ENCODE results near the gene KRTAP1-4.

- TF ChIP-seq CTCF (IDR thresholded peaks at IDR 0.05; ENCODE audit: insufficient read depth, low read length) = no peak
- no peak for TF ChIP-seq SPI1 (IDR thresholded peaks at IDR 0.05; ENCODE audit: borderline replicate concordance, low read depth)
- no peak for TF ChIP-seq POLR2AphosphoS5 (IDR thresholded peaks at IDR 0.05; ENCODE audit: low read depth)
- no peak for TF ChIP-seq REST (IDR thresholded peaks at IDR 0.05; ENCODE audit: insufficient replicate concordance, low read depth)
- no peak for TF ChIP-seq GABPA (IDR thresholded peaks at IDR 0.05; ENCODE audit: low read depth)
Measured at GRCh38 chr17:41057547-41057946, 27.6 kb upstream of the KRTAP1-4 start.

Data from HL-60 (cell line).